ENCODE data around the gene MAP4K4. TPM values are rescaled to one million over a fixed set of nuclear protein-coding genes. Genes with fewer than 3 reads are reported as not detected.

MAP4K4 gene
- total RNA-seq, 4 donors from 2014 or later = 33.8 to 47.3 (median 35.7) TPM

- WGBS, 2 donors = 88 to 96% methylated on average over 5 of the region's 5 CpGs
- Histone ChIP-seq H3K4me1 (no peaks in the 10 kb centered on the region), H3K27me3 (no peaks in the 10 kb centered on the region), H3K36me3 (peaks cover 23 to 37% of the 10 kb centered on the region in 2 donors), H3K9me3 (no peaks in the 10 kb centered on the region), H3K4me3 (replicated peaks in 1 of 3) (no peak overlapping the region), H3K27ac (no peak overlapping the region)
- intact Hi-C loops (cut with DNase I) = no loop called here
- DNase-seq = no peak
- no peak for TF ChIP-seq POLR2A (IDR thresholded peaks at IDR 0.05)
- TF ChIP-seq CTCF (IDR thresholded peaks at IDR 0.05) = no peak
These were observed 174.0 kb downstream of the MAP4K4 start for GRCh38 chr2:101871480-101871879.

- intact Hi-C loops (cut with DNase I) = no loop called here
- TF ChIP-seq POLR2A (IDR thresholded peaks at IDR 0.05) (no peak), CTCF (IDR thresholded peaks at IDR 0.05) (no peak)
- H3K27me3 ChIP-seq = no peaks in the 10 kb centered on the region
- DNase-seq = no peak
- no peak overlapping the region for H3K4me3 ChIP-seq (replicated peaks in 1 of 3)
- H3K36me3 ChIP-seq = peaks cover 14 to 35% of the 10 kb centered on the region in 2 donors
- 82 to 83% methylated on average over 3 of the region's 3 CpGs for WGBS, 2 donors
- no peak overlapping the region for H3K27ac ChIP-seq
- H3K9me3 ChIP-seq = no peaks in the 10 kb centered on the region
- no peaks in the 10 kb centered on the region for H3K4me1 ChIP-seq
These were observed 175.0 kb downstream of the MAP4K4 start for GRCh38 chr2:101872480-101872879.

DNA sequence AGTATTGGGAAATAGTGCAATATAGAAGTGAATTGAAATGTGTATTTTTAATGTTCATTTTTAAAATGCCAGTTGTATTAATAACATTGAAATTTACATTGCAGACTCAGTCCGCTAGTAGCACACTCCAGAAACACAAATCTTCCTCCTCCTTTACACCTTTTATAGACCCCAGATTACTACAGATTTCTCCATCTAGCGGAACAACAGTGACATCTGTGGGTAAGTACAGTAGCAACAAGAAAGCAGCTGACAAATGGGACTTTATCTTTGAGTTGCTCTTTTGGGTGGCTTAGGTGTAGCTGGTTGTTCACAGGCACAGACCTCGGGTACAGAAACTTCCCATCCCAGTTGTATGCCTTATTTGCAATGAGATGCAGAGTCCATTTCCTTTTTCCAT, 176.0 kb downstream of the MAP4K4 start:
- intact Hi-C loops (cut with DNase I) = no loop called here
- no peak for DNase-seq
- no peak overlapping the region for H3K27ac ChIP-seq
- no peaks in the 10 kb centered on the region for H3K27me3 ChIP-seq
- H3K4me3 ChIP-seq (replicated peaks in 1 of 3) = no peak overlapping the region
- H3K4me1 ChIP-seq = no peaks in the 10 kb centered on the region
- peaks cover 14 to 38% of the 10 kb centered on the region in 2 donors for H3K36me3 ChIP-seq
- H3K9me3 ChIP-seq = no peaks in the 10 kb centered on the region
- 90 to 98% methylated on average over 3 of the region's 3 CpGs for WGBS, 2 donors
- no peak for TF ChIP-seq POLR2A (IDR thresholded peaks at IDR 0.05)
- no peak for TF ChIP-seq CTCF (IDR thresholded peaks at IDR 0.05)

- intact Hi-C loops (cut with DNase I) = no loop called here
- H3K36me3 ChIP-seq = peaks cover 14 to 39% of the 10 kb centered on the region in 2 donors
- 97 to 100% methylated on average over 3 of the region's 3 CpGs for WGBS, 2 donors
These were observed 176.6 kb downstream of the MAP4K4 start for GRCh38 chr2:101874069-101874468.

GRCh38 chr2:101879466-101879865, 182.0 kb downstream of the MAP4K4 start:
- Histone ChIP-seq H3K4me3 (replicated peaks in 1 of 3) (no peak overlapping the region), H3K27ac (no peak overlapping the region), H3K4me1 (peaks cover 6 to 11% of the 10 kb centered on the region in 2 donors), H3K27me3 (no peaks in the 10 kb centered on the region), H3K36me3 (peaks cover 0 to 9% of the 10 kb centered on the region in 2 donors), H3K9me3 (no peaks in the 10 kb centered on the region)
- TF ChIP-seq CTCF (IDR thresholded peaks at IDR 0.05) = no peak
- TF ChIP-seq POLR2A (IDR thresholded peaks at IDR 0.05) = no peak
- DNase-seq = no peak
- intact Hi-C loops (cut with DNase I) = no loop called here

More at GRCh38 chr2:101874069-101874468, 176.6 kb downstream of the MAP4K4 start:
- Histone ChIP-seq H3K4me3 (replicated peaks in 1 of 3) (no peak overlapping the region), H3K27me3 (no peaks in the 10 kb centered on the region), H3K9me3 (no peaks in the 10 kb centered on the region), H3K4me1 (no peaks in the 10 kb centered on the region), H3K27ac (no peak overlapping the region)
- TF ChIP-seq CTCF (IDR thresholded peaks at IDR 0.05) = no peak
- no peak for TF ChIP-seq POLR2A (IDR thresholded peaks at IDR 0.05)
- DNase-seq = no peak

Measured in thyroid gland (tissue), 4 donors.